Measurements from ENCODE around the gene PNRC2.

DNA sequence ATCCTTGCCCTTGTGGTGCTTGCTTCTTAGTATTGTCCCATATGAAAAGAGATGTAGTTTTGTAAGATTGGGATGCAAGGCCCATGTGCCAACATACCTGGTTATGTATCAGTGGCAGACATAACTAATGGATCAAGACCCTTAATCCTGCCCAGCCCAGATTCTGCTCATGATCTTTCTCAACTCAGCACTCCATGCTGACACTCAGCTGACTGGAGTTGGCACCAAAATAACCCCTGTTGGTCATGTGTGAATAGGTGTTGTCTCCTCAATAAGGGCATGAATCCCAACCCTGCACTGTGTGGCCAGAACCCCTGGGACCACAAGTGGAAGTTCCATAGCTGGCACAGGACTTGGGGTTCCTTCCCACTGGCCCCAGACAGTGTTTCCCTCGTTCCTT lies 32.5 kb upstream of the PNRC2 start:
- TF ChIP-seq CTCF (IDR thresholded peaks at IDR 0.05) (no peak), POLR2A (IDR thresholded peaks at IDR 0.05) (no peak)

Measured in right lobe of liver (tissue), 4 donors.